Stimulated activated naive CD8-positive, alpha-beta T cell treated with anti-CD3 and anti-CD28 coated beads, Interleukin-15, amount 100 ng/mL, for 72 hours (primary cell): ENCODE results near the gene WDR46.

Experiments
- ATAC-seq: fragments of 150-1000 bp; cut with Tn5 transposase; 2 replicates; pipeline ENCODE4 v1.10.0; 2021; ENCODE audit warnings: mild to moderate bottlenecking, moderate library complexity
- DNase-seq, 2 donors: peaks; one replicate each; pipeline ENCODE4 v3.0.0; 2021 to 2022
- H3K27ac Mint-ChIP-seq, 2 donors: one replicate each; pipeline ENCODE4 v1.8.0; 2022; ENCODE audit warnings: mild to moderate bottlenecking in 2 of 2, mixed read lengths in 2 of 2, moderate library complexity in 2 of 2
- H3K27me3 Mint-ChIP-seq: one replicate; pipeline ENCODE4 v1.8.0; 2022; ENCODE audit warnings: mixed read lengths
- H3K4me1 Mint-ChIP-seq: one replicate; pipeline ENCODE4 v1.8.0; 2022; ENCODE audit warnings: mild to moderate bottlenecking, mixed read lengths
- H3K4me3 Mint-ChIP-seq, 2 donors: one replicate each; pipeline ENCODE4 v1.8.0; 2022; ENCODE audit warnings: mild to moderate bottlenecking in 2 of 2, mixed read lengths in 2 of 2, moderate library complexity in 1 of 2
- H3K9me3 Mint-ChIP-seq, 2 donors: one replicate each; pipeline ENCODE4 v1.8.0; 2022; ENCODE audit warnings: mixed read lengths in 2 of 2

Gene WDR46

DNA sequence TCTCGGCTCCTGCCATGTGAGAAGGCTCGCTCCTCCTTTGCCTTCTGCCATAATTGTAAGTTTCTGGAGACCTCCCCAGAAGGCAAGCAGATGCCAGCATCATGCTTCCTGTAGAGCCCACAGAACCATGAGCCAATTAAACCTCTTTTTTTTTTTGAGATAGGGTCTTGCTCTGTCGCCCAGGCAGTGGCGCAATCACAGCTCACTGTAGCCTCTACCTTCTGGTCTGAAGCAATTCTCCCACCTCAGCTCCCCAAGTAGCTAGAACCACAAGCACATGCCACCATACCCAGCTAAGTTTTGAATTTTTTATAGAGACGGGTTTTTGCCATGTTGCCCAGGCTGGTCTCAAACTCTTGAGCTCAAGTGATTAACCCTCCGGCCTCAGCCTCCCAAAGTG, 52.2 kb downstream of the WDR46 start:
- Mint-ChIP-seq H3K4me1 (peaks cover 7% of the 10 kb centered on the region), H3K4me3 (no peak overlapping the region), H3K27me3 (peaks cover 25% of the 10 kb centered on the region), H3K9me3 (no peaks in the 10 kb centered on the region), H3K27ac (no peak overlapping the region)
- DNase-seq (no peak), ATAC-seq (no peak)

DNA sequence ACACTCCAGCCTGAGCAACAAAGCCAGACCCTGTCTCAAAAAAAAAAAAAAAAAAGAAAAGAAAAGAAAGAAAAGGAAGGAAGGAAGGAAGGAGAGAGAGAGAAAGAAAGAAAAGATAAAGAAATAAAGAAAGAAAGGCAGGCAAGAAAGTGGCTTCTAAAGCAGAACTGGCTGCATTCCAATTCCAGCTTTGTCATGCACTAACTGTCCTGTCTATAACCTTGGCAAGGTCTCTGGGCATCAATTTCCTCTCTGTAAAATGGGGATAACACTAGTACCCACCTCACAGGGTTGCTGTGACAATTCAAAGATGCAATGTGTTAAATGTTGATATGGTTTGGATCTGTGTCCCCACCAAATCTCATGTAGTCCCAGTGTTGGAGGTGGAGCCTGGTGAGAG, 52.7 kb downstream of the WDR46 start:
- DNase-seq, result no peak
- Mint-ChIP-seq H3K27ac (no peak overlapping the region), H3K4me3 (no peak overlapping the region), H3K4me1 (peaks cover 3% of the 10 kb centered on the region), H3K9me3 (no peaks in the 10 kb centered on the region), H3K27me3 (peaks cover 30% of the 10 kb centered on the region)
- ATAC-seq, result no peak

DNA sequence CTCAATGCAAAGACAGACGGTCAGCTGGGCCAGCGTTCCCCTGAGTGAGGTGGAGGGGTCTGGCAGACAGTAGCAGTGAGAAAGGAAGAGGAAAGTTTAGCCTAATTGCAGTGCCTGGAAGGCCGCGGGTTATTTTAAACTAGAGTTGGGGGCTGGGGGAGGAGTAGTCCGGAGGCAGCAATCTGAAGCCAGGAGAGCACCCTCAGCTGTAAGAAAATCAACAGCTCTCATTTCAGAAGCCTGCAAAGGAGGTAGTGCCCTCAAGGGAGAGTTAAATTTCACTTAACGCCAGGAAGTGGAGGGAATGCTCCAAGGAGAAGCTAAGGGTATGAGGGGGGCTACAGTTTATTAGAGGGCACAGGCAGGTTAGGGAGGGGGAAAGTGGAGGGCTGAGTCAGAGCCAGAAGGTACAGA, 53.8 kb downstream of the WDR46 start:
- Mint-ChIP-seq H3K4me3 (no peak overlapping the region), H3K27ac (no peak overlapping the region), H3K4me1 (peaks cover 5% of the 10 kb centered on the region), H3K27me3 (peaks cover 32% of the 10 kb centered on the region), H3K9me3 (no peaks in the 10 kb centered on the region)
- DNase-seq (no peak), ATAC-seq (no peak)
